ENCODE measurements around the gene ARL3. TPM values are rescaled to one million over a fixed set of nuclear protein-coding genes. Genes with fewer than 3 reads are reported as not detected.

ARL3 gene
- total and polyA plus RNA-seq, 2 experiments from 2014 or later, result 8.5 to 22.6 TPM

GRCh38 chr10:102723989-102724388 is 9.8 kb upstream of the ARL3 start:
- Mint-ChIP-seq H3K36me3 (ENCODE audit: low read depth) (peaks cover 59% of the 10 kb centered on the region), H3K27me3 (ENCODE audit: insufficient read depth, low read depth, poor library complexity) (no peaks in the 10 kb centered on the region), H3K4me1 (peaks cover 15% of the 10 kb centered on the region), H3K27ac (no peak overlapping the region), H3K9me3 (no peaks in the 10 kb centered on the region), H3K4me3 (no peak overlapping the region)
- H4K20me1 ChIP-seq (replicated peaks; ENCODE audit: insufficient read depth), result peaks cover 34% of the 10 kb centered on the region
- H3K27me3 ChIP-seq (ENCODE audit: insufficient read depth), result no peaks in the 10 kb centered on the region
- no peak overlapping the region for H3K4me3 ChIP-seq
- ATAC-seq, result no peak
- H3F3A ChIP-seq (replicated peaks; ENCODE audit: low read depth), result peaks cover 3% of the 10 kb centered on the region
- peaks cover 13% of the 10 kb centered on the region; the same call in 1 of the 2 replicates for H3K36me3 ChIP-seq (ENCODE audit: insufficient read depth)
- H3K4me2 ChIP-seq, result no peak overlapping the region
- TF ChIP-seq ZNF462 (CRISPR knock-in tag; IDR thresholded peaks at IDR 0.05) (no peak), STAT1 (IDR thresholded peaks at IDR 0.05; ENCODE audit: unreplicated experiment) (no peak), ZNF114 (CRISPR knock-in tag; IDR thresholded peaks at IDR 0.05) (no peak), JUNB (IDR thresholded peaks at IDR 0.05; ENCODE audit: unreplicated experiment) (no peak)
- H3K4me1 ChIP-seq (ENCODE audit: insufficient read depth), result peaks cover 4% of the 10 kb centered on the region; the same call in 1 of the 2 replicates
- no peak overlapping the region for H2AFZ ChIP-seq
- peaks cover 59% of the 10 kb centered on the region for H3K79me2 ChIP-seq (replicated peaks; ENCODE audit: insufficient read depth)
- H3K27ac ChIP-seq (ENCODE audit: low read depth), result no peak overlapping the region
- DNase-seq (ENCODE audit: low spot score), result no peak
- no peaks in the 10 kb centered on the region for H3K9me2 ChIP-seq (ENCODE audit: insufficient read depth)

GRCh38 chr10:102721954-102722353 is 7.8 kb upstream of the ARL3 start:
- no peak overlapping the region for H3K27ac Mint-ChIP-seq
- H3K4me3 ChIP-seq, result no peak overlapping the region
- no peak overlapping the region for H2AFZ ChIP-seq
- H3K9me2 ChIP-seq (ENCODE audit: insufficient read depth), result no peaks in the 10 kb centered on the region
- peaks cover 22% of the 10 kb centered on the region for H3K4me1 ChIP-seq (ENCODE audit: insufficient read depth)
- no peak for DNase-seq (ENCODE audit: low spot score)
- no peaks in the 10 kb centered on the region for H3K27me3 ChIP-seq (ENCODE audit: insufficient read depth)
- H3K4me2 ChIP-seq, result no peak overlapping the region
- no peaks in the 10 kb centered on the region for H3K9me3 Mint-ChIP-seq
- peaks cover 33% of the 10 kb centered on the region for H3K4me1 Mint-ChIP-seq
- H3K36me3 ChIP-seq (ENCODE audit: insufficient read depth), result peaks cover 15% of the 10 kb centered on the region; the same call in 1 of the 2 replicates
- H3K36me3 Mint-ChIP-seq (ENCODE audit: low read depth), result peaks cover 56% of the 10 kb centered on the region
- ATAC-seq, result no peak
- peaks cover 40% of the 10 kb centered on the region for H4K20me1 ChIP-seq (replicated peaks; ENCODE audit: insufficient read depth)
- H3K79me2 ChIP-seq (replicated peaks; ENCODE audit: insufficient read depth), result peaks cover 79% of the 10 kb centered on the region
- H3K4me3 Mint-ChIP-seq, result no peak overlapping the region
- 0 out of 2 replicates have a peak, but pooled peaks cover 3% of the 10 kb centered on the region for H3F3A ChIP-seq (replicated peaks; ENCODE audit: low read depth)
- H3K27ac ChIP-seq (ENCODE audit: low read depth), result peak overlapping the region; percentile 63; the same call in 1 of the 2 replicates
- no peaks in the 10 kb centered on the region for H3K27me3 Mint-ChIP-seq (ENCODE audit: insufficient read depth, low read depth, poor library complexity)
- no peak for TF ChIP-seq NANOG (IDR thresholded peaks at IDR 0.05; ENCODE audit: borderline replicate concordance)
- no peak for TF ChIP-seq EZH2phosphoT487 (IDR thresholded peaks at IDR 0.05; ENCODE audit: unreplicated experiment)
- TF ChIP-seq ZNF462 (CRISPR knock-in tag; IDR thresholded peaks at IDR 0.05), result no peak
- no peak for TF ChIP-seq POLR2AphosphoS5 (IDR thresholded peaks at IDR 0.05; ENCODE audit: low read depth)
